Thymus (tissue), 11 donors: ENCODE results near the gene TUT4. TPM values are rescaled to one million over a fixed set of nuclear protein-coding genes. Genes with fewer than 3 reads are reported as not detected.
A peak's percentile ranks its signal among the peaks of the same experiment; 100 is the strongest.

Source experiments
- DNase-seq, 9 donors: peaks; one replicate each; pipeline ENCODE4 v3.0.0-alpha.2; 2013; ENCODE audit warnings: low spot score in 9 of 9, low read depth in 6 of 9, missing footprints in 1 of 9
- H3K27ac ChIP-seq, 2 donors: one replicate each; pipeline ENCODE4 v1.5.1; 2013; ENCODE audit warnings: control low read depth in 1 of 2, low read depth in 1 of 2, low read length in 1 of 2, mild to moderate bottlenecking in 1 of 2, moderate library complexity in 1 of 2
- H3K27me3 ChIP-seq, 2 donors: one replicate each; pipeline ENCODE4 v1.5.1; 2013; ENCODE audit warnings: low read length in 1 of 2; ENCODE audit not compliant: control insufficient read depth in 2 of 2, insufficient read depth in 1 of 2
- H3K36me3 ChIP-seq, 2 donors: one replicate each; pipeline ENCODE4 v1.5.1; 2013; ENCODE audit warnings: low read length in 1 of 2, mild to moderate bottlenecking in 1 of 2, moderate library complexity in 1 of 2; ENCODE audit not compliant: control insufficient read depth in 2 of 2, insufficient read depth in 2 of 2
- H3K4me1 ChIP-seq, 2 donors: one replicate each; pipeline ENCODE4 v1.5.1; 2013; ENCODE audit warnings: low read length in 2 of 2; ENCODE audit not compliant: control insufficient read depth in 2 of 2, insufficient read depth in 2 of 2
- H3K4me3 ChIP-seq, 2 donors: one replicate each; pipeline ENCODE4 v1.5.1; 2013; ENCODE audit warnings: low read length in 2 of 2, control low read depth in 1 of 2, mild to moderate bottlenecking in 1 of 2
- H3K9me3 ChIP-seq, 2 donors: one replicate each; pipeline ENCODE4 v1.5.1; 2013; ENCODE audit warnings: low read length in 1 of 2, mild to moderate bottlenecking in 1 of 2; ENCODE audit not compliant: control insufficient read depth in 2 of 2, insufficient read depth in 1 of 2
- WGBS: extraction: QIAGEN DNeasy Blood & Tissue Kit; methylation state at CpG from one replicate; pipeline ENCODE4 v1.1.7; 2013; 5-methylcytosine and 5-hydroxymethylcytosine counted together
- polyA plus RNA-seq: library from polyadenylated mRNA; stranded (reverse); fragments of 200-250 nt; gene quantifications from one replicate; pipeline ENCODE4 v1.2.3, GENCODE V29; 2013
- total RNA-seq: library from RNA; stranded (reverse); fragments of 120-200 nt; gene quantifications from one replicate; pipeline ENCODE4 v1.2.4, GENCODE V29; 2013
- donor health status: healthy.

Gene TUT4
- total and polyA plus RNA-seq, 2 donors = 40.2 to 91.7 TPM

GRCh38 chr1:52597912-52598311 lies 45.0 kb upstream of the TUT4 start:
- H3K36me3 ChIP-seq = no peaks in the 10 kb centered on the region
- H3K27ac ChIP-seq = no peak overlapping the region
- no peak overlapping the region for H3K4me3 ChIP-seq
- no peaks in the 10 kb centered on the region for H3K27me3 ChIP-seq
- 96% methylated on average over 2 of the region's 2 CpGs for WGBS
- no peak for DNase-seq
- H3K4me1 ChIP-seq = peaks cover 11 to 12% of the 10 kb centered on the region in 2 donors
- H3K9me3 ChIP-seq = no peaks in the 10 kb centered on the region

DNA sequence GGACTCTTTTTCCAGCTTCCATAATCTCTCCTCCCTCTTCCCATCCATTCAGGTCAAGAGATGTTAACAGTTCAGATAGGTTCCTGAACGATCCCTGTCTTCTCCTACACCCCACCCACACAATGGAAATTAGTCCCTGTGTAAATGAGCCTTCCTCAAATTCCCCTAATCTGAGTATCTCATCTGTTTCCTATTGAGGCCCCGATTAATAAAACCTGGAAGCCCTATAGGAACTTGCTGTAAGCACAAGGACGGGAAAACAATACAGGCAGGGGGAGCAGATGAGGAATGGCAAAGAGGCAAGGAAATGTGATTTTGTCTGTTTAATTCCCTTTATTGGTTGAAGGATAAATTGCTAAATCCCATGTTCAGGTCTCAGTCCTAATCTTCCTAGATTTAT lies 42.2 kb upstream of the TUT4 start:
- Histone ChIP-seq H3K27me3 (no peaks in the 10 kb centered on the region), H3K9me3 (no peaks in the 10 kb centered on the region), H3K27ac (no peak overlapping the region), H3K4me3 (no peak overlapping the region), H3K36me3 (no peaks in the 10 kb centered on the region), H3K4me1 (no peaks in the 10 kb centered on the region)
- 46% methylated on average over 3 of the region's 3 CpGs for WGBS
- no peak for DNase-seq

DNA sequence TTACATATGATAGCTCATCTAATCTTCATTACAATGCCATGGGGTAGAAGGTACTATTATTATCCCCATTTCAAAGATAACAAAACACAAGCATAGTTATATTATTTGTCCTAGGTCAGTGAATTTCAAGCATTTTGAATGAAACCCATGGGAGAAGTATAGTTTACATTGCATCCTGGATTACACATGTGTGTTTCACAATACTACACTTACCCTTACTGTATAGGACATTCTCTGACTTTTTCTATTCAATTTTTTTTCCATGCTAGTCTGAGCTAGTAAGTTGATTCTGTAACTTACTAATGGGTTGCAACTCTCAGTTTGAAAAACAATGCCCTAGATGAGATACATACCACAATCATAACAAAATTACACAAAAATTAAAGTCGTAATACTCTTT lies 40.6 kb upstream of the TUT4 start:
- no peak for DNase-seq
- Histone ChIP-seq H3K4me3 (no peak overlapping the region), H3K36me3 (no peaks in the 10 kb centered on the region), H3K4me1 (no peaks in the 10 kb centered on the region), H3K9me3 (no peaks in the 10 kb centered on the region), H3K27ac (no peak overlapping the region), H3K27me3 (no peaks in the 10 kb centered on the region)
- WGBS = 98% methylated on average over 1 of the region's 1 CpG

DNA sequence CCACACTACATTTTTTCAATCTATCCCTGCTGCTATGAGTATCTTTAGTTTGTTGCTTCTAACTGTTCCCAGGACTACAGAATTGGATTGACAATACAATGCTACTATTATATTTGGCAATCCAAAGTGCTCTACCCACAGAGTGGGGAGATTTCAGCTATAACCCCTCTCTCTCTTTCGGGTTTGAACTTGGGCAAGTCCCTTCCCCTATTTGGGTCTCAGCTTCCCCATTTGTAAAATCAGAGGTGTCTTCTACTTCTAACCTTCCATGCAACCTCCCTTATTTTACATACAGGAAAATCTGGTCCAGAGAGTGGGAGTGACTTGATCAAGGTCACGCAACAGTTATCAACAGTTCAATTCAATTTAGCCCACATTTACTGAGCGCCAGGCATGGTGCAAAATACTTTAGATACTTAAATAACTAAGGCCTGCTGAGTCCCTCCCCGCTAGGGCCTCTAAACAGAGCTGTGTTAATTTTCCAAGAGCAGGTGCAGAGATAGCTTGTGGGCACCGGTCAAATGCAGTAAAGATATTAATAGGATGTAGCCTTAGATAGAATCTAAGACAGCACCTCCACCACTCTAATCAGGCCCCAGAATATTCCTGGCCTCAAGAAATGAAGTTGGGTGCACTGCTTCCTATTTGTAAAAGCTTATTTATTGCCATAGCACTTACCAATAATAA lies 39.9 kb upstream of the TUT4 start:
- Histone ChIP-seq H3K36me3 (no peaks in the 10 kb centered on the region), H3K27ac (no peak overlapping the region), H3K4me1 (no peaks in the 10 kb centered on the region), H3K9me3 (no peaks in the 10 kb centered on the region), H3K4me3 (no peak overlapping the region), H3K27me3 (no peaks in the 10 kb centered on the region)
- no peak for DNase-seq
- 95% methylated on average over 5 of the region's 5 CpGs for WGBS

GRCh38 chr1:52590266-52590665 lies 37.4 kb upstream of the TUT4 start:
- H3K36me3 ChIP-seq = no peaks in the 10 kb centered on the region
- H3K4me3 ChIP-seq = no peak overlapping the region
- WGBS = 72% methylated on average over 6 of the region's 6 CpGs
- H3K9me3 ChIP-seq = no peaks in the 10 kb centered on the region
- H3K4me1 ChIP-seq = no peaks in the 10 kb centered on the region
- DNase-seq = no peak
- no peaks in the 10 kb centered on the region for H3K27me3 ChIP-seq
- H3K27ac ChIP-seq = no peak overlapping the region

DNA sequence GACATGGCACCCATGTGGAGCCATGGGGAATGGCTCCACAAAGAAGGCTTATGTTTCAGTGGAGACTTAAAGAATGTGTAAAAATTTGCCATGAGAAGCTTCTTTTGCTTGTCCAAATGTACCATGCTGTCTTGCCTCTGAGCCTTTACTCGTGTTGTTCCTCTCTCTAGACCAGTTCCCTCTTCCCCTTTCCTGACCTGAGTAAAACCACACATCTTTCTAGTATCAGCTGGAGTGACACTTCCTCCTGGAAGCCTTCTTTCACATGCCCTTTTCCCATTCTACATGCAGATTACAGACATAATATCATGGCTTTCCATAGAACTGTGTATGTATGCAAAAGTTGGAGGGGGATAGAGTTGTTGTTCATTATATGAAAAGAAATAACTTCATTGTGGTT lies 35.6 kb upstream of the TUT4 start:
- H3K36me3 ChIP-seq = no peaks in the 10 kb centered on the region
- no peaks in the 10 kb centered on the region for H3K9me3 ChIP-seq
- no peak overlapping the region for H3K27ac ChIP-seq
- WGBS = 9% methylated on average over 1 of the region's 1 CpG
- peak in 1 of 9 donors; percentile 8 for DNase-seq
- no peaks in the 10 kb centered on the region for H3K4me1 ChIP-seq
- no peak overlapping the region for H3K4me3 ChIP-seq
- no peaks in the 10 kb centered on the region for H3K27me3 ChIP-seq

DNA sequence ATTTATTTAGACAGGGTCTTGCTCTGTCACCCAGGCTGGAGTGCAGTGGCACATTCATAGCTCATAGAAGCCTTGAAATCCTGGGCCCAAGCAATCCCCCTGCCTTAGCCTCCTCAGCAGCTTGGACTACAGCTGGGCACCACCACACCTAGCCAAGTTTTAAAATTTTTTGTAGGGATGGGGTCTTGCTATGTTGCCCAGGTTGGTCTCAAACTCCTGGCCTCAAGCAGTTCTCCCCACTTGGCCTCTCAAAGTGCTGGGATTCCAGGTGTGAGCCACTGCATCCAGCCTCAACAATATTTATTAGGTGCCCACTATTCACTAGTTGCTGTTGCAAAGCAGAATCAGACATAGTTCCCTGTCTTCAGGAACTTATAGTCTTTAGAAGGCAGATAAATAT lies 35.1 kb upstream of the TUT4 start:
- Histone ChIP-seq H3K9me3 (no peaks in the 10 kb centered on the region), H3K27me3 (no peaks in the 10 kb centered on the region), H3K36me3 (no peaks in the 10 kb centered on the region), H3K27ac (no peak overlapping the region), H3K4me3 (no peak overlapping the region), H3K4me1 (no peaks in the 10 kb centered on the region)
- DNase-seq = no peak

- Histone ChIP-seq H3K27ac (no peak overlapping the region), H3K9me3 (no peaks in the 10 kb centered on the region), H3K4me3 (no peak overlapping the region), H3K27me3 (no peaks in the 10 kb centered on the region), H3K36me3 (no peaks in the 10 kb centered on the region), H3K4me1 (no peaks in the 10 kb centered on the region)
- DNase-seq = no peak
- 97% methylated on average over 1 of the region's 1 CpG for WGBS
Measured at GRCh38 chr1:52585474-52585873, 32.6 kb upstream of the TUT4 start.

GRCh38 chr1:52582116-52582696 lies 29.3 kb upstream of the TUT4 start:
- no peaks in the 10 kb centered on the region for H3K9me3 ChIP-seq
- no peaks in the 10 kb centered on the region for H3K27me3 ChIP-seq
- H3K36me3 ChIP-seq = no peaks in the 10 kb centered on the region
- H3K4me1 ChIP-seq = no peaks in the 10 kb centered on the region
- H3K27ac ChIP-seq = no peak overlapping the region
- no peak overlapping the region for H3K4me3 ChIP-seq
- no peak for DNase-seq
- WGBS = 96% methylated on average over 10 of the region's 10 CpGs
